GM18498 (cell line): ENCODE measurements around the gene PRPS1.
"Not testable (repeated sequence)": the region's sequence is repeated elsewhere in the genome, so short reads cannot be mapped to it uniquely, and the experiment has no call there.

ENCODE experiments used
- ATAC-seq: cut with Tn5 transposase; IDR thresholded peaks from one replicate; pipeline ENCODE4 v1.9.1; 2021; ENCODE audit warnings: mild to moderate bottlenecking, moderate library complexity; ENCODE audit not compliant: unreplicated experiment

Gene PRPS1

DNA sequence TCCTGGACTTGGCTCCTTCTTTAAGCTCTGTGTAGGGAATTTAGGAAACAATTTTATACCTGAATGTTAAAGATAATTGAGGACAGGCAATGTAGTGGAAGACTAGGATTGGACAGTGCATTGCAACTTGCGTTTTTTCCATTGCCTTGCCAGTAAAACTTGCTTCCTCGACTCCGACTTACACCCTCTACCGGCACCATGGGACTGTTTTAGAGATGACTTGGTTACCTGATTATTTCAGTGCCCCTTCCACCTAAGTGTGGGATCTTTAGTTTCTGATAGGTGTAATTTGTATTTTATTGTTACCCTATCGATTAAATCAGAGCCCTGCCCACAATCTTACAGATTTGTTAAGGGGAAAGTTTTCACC lies 1.2 kb downstream of the PRPS1 start:
- ATAC-seq, result no peak

- ATAC-seq, result no peak
Measured at GRCh38 chrX:107630031-107630689, 1.9 kb downstream of the PRPS1 start.

DNA sequence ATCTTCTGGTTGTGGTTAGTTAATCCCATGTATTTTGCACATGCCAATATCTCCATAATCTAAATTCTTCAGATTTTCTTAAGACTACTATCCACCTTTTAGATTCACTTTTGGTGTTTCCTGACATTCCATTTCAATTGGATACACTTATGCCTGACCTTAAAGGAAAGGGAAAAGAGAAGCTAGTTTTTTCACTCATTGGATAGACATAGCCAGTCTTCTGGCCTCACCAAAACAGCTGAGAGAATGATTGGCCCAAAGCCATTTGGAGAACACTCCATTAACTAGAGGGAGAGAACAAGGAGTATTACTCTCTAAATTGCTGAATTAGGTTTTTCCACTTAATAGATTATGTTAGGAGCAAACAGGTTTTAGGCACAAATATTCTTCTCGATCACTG lies 4.0 kb downstream of the PRPS1 start:
- no peak for ATAC-seq

DNA sequence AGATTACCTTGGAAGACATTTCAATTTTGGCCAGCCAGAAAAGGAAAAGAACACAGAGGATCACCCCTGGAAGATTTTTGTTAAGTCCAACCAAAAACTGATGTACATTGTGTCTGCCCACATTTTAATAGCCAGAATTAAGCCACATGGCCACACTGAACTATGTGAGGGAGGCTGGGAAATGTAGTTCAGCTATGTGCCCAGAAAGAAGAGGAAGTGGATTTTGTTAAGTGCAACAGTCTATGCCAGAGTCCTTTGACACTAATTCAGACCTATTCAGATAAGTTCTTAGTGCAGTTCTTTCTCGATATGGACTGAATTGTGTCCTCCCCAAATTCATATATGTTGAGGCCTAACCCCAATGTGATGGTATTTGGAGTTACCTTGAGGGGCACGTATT lies 18.4 kb downstream of the PRPS1 start:
- ATAC-seq, result no peak

- ATAC-seq, result no peak
Measured at GRCh38 chrX:107648332-107648731, 20.0 kb downstream of the PRPS1 start.

- no peak for ATAC-seq
Measured at GRCh38 chrX:107654566-107654871, 26.2 kb downstream of the PRPS1 start.

- ATAC-seq, result peak; percentile 72
Measured at GRCh38 chrX:107654872-107655761, 26.8 kb downstream of the PRPS1 start.

GRCh38 chrX:107656978-107657377 lies 28.7 kb downstream of the PRPS1 start:
- no peak for ATAC-seq

DNA sequence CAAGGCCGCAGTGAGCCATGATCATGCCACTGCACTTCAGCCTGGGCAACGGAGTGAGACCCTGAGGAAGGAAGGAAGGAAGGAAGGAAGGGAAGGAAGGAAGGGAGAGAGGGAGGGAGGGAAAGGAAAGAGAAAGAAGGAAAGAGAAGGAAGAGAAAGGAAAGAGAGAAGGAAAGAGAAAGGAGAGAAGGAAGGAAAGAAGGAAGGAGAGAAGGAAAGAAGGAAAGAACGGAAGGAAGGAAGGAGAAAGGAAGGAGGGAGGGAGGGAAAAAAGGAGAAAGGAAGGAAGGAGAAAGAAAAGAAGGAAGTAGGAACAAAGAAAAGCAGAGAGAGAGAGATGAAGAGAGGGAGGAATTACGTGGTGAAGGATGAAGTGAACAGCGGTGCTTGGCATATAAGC lies 30.4 kb downstream of the PRPS1 start:
- ATAC-seq, result no peak

GRCh38 chrX:107659286-107659685 lies 31.0 kb downstream of the PRPS1 start:
- no peak for ATAC-seq

DNA sequence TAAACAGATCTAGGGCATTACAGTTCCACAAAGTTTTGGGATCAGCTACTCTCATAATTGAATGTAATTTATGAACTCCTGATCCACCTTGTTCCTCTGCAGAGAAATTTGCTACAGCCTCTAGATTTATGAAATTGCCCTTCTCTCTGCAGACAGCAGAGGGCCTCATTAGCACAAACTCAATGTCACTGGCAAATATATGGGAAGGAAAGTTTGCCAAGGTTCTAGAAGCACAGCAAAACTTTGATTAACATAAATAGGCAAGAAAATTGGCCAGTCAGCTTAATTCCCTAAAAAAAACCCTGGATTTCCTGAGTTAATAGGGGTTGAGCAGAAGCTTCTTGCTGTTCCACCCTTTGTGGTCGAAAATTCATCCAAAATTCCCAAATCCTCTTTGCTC lies 31.5 kb downstream of the PRPS1 start:
- no peak for ATAC-seq

GRCh38 chrX:107662145-107662544 lies 33.8 kb downstream of the PRPS1 start:
- no peak for ATAC-seq

- ATAC-seq, result no peak
Measured at GRCh38 chrX:107662824-107663223, 34.5 kb downstream of the PRPS1 start.

GRCh38 chrX:107666931-107667330 lies 38.6 kb downstream of the PRPS1 start:
- no peak for ATAC-seq

DNA sequence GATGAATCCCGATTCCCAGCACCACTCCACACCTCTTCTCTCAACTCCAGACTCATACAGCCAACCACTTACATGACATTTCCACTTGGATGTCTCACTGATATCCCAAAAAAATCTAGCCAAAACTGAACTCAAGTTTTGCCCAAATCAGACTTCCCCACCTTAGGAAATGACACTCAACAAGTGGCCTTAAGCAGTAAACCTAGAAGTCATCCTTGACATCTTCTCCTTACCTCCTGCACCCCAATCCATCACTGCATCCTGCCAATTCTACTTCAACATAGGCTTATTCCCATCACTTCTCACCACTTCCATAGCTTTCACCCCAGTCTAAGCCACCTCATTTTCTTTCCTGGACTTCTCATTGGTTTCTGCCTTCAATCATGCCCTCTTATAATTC lies 39.1 kb downstream of the PRPS1 start:
- no peak for ATAC-seq

GRCh38 chrX:107668710-107669109 lies 40.4 kb downstream of the PRPS1 start:
- not testable (repeated sequence) for ATAC-seq

- ATAC-seq, result no peak
Measured at GRCh38 chrX:107669261-107669660, 41.0 kb downstream of the PRPS1 start.

DNA sequence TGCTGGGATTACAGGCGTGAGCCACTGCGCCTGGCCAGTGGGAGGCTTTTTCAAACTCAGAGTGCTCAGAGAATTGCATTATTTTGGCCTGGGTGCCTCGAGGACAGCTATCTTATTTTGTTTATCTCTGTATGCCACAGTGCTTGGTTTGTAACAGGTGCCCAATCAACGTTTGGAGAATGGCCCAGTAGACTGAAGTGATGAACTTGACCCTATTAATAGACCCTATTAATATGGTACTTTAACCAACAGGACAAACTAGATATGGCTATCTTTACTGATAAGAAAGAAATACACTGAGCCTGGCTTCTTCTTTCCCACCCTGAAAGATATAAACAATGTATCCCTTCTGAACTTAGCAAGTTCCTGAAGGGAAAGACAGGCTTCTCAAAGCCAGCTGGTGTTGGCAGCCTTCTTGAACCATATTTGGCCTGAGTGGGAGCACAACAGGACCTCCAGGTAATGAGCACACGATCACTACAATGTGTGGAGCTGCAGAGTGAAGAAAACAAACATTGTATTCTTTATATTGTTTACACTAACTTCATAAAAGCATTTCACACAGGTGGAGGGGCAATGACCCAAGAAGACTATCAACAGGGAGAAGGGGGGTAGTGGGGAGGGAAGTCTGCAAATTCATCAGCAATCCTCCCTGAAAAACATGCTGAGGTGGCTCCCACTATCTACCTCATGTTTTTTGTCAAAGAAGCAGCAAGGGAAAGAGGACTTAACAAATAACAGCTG lies 41.7 kb downstream of the PRPS1 start:
- ATAC-seq, result no peak

DNA sequence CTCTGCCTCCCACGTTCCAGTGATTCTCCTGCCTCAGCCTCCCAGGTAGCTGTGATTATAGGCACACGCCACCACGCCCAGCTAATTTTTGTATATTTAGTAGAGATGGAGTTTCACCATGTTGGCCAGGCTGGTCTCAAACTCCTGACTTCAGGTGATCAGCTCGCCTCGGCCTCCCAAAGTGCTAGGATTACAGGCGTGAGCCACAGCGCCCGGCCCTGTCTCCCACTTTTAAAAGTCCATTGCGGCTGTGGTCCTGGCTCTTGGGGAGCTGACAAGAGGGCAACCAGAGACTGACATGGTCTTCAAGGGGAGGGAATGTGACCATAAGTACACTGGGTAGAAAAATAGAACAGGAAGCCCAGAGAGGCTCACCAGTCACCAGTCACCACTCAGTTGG lies 42.9 kb downstream of the PRPS1 start:
- not testable (repeated sequence) for ATAC-seq

- peak; percentile 28 for ATAC-seq
Measured at GRCh38 chrX:107672955-107673378, 44.7 kb downstream of the PRPS1 start.

DNA sequence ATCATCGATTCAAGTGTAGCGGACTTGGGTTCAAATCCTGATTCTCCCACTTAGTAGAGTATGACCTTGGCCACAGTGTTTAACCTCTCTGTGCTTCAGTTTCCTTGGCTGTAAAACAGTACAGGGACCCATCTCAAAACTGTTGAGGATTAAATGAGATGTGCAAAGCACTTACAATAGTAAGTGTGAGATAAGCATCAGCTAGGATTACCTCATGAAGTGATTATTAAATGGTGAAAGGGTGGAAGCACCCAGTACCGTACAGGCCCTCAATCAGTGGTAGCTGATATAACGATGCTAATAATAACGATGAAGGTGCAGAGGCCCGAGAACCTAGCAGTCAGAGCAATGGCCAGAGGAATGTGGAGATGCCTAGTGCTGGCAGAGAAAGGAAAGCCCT lies 45.1 kb downstream of the PRPS1 start:
- peak; percentile 3 for ATAC-seq
